ENCODE data around the gene GALNS.
A peak's percentile ranks its signal among the peaks of the same experiment; 100 is the strongest.
"Not testable (repeated sequence)": the region's sequence is repeated elsewhere in the genome, so short reads cannot be mapped to it uniquely, and the experiment has no call there.

GALNS gene, protein sequence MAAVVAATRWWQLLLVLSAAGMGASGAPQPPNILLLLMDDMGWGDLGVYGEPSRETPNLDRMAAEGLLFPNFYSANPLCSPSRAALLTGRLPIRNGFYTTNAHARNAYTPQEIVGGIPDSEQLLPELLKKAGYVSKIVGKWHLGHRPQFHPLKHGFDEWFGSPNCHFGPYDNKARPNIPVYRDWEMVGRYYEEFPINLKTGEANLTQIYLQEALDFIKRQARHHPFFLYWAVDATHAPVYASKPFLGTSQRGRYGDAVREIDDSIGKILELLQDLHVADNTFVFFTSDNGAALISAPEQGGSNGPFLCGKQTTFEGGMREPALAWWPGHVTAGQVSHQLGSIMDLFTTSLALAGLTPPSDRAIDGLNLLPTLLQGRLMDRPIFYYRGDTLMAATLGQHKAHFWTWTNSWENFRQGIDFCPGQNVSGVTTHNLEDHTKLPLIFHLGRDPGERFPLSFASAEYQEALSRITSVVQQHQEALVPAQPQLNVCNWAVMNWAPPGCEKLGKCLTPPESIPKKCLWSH

DNA sequence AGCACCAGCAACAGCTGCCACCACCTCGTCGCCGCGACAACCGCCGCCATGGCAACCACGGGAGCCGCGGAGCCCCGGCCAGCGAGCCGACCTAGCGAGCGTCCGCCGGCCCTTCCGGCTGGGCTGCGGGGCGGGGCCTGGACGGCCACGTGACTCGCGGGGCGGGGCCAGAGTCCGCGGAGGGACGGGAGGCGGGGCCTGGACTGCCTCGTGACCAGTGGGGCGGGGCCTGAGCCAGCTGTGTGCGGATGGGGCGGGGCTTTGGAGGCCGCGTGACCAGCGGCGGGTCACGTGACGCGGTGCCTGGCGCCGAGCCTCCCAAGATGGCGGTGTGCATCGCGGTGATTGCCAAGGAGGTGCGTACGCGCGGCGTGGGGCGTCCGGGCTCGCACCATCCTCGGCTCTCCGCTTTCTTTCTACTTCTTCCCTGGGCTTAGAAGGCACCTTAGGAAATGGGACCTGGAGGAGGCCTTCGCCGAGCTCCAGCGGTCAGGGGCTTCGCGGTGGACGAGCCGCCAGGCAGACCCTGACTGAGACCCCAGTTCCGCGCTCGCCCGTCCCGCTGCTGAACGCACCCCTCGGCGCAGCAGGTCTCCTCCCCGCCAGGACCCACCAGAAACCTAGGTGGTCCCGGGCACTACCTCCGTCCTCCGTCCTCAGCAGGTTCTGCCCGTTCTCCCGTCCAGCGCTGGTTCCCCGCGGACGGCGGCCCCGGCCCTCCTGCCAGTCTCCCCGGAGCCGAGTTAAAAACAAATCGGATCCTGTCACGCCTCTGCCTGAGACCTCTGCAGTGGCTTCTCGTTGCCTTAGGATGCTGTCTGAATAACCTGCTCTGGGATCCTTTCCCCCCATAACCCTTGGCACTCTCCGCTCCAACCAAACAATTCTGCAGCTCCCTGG is at the start of gene GALNS, which contains the start of gene TRAPPC2L:
GALNS (minus strand) TSS at position 120 of the 900 bp plus-strand sequence; CDS start at position 50, 70 bp downstream.
TRAPPC2L (plus strand) TSS at position 300 of the 900 bp plus-strand sequence; CDS start at position 324, 24 bp downstream.
- DNase-seq (ENCODE audit: low read depth in 1 of 2, low spot score in 1 of 2) = peak; percentile 99

GRCh38 chr16:88906020-88906419 is 49.3 kb upstream of the GALNS start:
- no peak for DNase-seq (ENCODE audit: low read depth in 1 of 2, low spot score in 1 of 2)

GRCh38 chr16:88905563-88905962 is 48.8 kb upstream of the GALNS start:
- DNase-seq (ENCODE audit: low read depth in 1 of 2, low spot score in 1 of 2) = no peak

DNA sequence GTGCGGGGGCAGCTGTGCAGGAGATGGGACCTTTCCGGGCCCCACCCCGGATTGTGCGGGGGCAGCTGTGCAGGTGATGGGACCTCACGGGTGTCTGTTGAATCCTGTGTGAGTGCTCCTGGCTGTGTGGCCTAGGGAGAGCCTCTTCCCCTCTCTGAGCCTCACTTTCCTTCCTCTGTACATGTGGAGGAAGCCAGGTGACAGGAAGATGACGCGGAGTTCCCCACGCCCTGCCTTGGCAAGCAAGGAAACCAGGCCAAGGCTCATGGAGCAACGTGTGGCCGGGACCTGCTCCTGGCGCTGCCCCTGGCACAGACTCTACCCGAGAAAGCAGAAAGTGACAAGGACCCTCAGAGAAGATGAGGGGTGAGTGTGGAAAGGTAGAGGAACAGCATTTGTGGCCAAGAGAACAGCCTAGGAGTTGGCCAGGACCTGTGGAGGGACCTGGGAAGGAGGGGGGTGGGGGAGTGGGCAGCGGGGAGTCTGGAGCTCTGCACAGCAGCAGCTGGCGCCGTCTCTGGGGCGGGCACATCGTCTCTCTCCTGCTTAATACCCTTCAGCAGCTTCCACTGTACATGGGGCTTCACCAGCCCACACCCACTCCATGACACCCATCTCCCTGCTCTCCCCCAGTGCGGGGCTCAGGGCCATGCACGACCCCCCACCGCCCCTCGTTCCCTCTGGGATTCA is 48.1 kb upstream of the GALNS start:
- no peak for DNase-seq (ENCODE audit: low read depth in 1 of 2, low spot score in 1 of 2)

DNA sequence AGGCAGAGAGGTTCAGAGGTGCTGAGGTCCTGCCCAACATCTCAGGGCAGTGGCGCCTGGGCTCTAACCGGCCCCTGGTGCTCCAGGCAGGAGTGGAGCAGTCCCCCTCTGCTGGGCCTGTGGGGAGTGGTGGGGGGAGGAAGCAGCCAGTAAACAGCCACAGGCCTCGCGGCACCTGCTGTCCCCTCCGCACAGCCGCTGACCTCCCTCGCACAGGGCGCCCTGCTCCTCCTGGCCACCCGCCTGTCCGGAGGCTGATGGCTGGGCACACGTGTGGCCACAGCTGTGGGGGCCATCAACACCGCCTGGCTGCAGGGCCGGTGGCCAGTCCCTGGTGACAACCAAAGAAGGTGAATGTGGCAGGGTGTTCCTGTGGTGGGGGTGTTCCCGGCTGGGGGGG is 46.5 kb upstream of the GALNS start:
- DNase-seq (ENCODE audit: low read depth in 1 of 2, low spot score in 1 of 2) = no peak

DNA sequence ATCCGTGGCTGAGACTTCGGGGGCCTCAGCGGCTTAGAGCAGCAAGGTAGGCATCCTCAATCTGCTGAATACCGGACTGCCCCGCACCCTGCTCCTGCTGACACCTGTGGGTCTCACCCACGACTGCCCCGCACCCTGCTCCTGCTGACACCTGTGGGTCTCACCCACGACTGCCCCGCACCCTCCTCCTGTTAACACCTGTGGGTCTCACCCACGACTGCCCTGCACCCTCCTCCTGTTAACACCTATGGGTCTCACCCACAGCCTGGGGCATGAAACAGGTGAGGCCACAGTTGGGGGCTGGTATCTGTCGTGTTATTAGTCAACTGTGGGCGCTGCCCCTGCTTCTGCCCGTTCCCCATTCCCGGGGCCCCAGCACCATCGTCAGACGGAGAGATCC is 46.0 kb upstream of the GALNS start:
- DNase-seq (ENCODE audit: low read depth in 1 of 2, low spot score in 1 of 2) = no peak

DNA sequence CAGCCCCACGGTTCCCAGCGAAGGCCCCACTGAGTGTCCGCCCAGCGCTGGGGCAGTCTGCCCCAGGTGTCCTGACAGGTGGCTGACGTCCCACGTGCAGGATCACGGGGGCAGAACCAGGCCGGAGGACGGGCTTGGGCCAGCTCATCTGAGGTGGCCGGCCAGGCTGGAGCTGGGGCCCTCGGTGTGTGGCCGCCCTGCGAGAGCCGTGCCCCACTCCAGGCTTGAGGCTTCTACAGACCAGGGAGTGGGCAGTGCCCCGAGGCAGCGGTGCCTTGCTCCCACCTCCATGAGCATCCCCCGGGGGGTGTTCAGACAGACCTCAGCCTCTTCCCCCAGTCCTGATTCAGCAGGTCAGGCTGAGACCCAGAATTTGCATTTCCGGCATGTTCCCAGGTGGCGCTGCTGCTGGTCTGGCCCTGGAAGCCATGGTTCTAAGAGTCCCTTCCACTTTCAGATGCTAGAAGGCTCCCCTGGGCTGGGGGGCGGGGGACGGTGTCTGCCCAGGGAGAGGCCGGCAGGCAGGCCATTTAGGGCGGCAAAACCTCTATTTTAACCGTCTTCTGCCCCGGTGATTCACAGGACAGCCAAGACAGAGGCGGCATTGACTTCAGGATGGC is 45.1 kb upstream of the GALNS start:
- DNase-seq (ENCODE audit: low read depth in 1 of 2, low spot score in 1 of 2) = no peak

- DNase-seq (ENCODE audit: low read depth in 1 of 2, low spot score in 1 of 2) = no peak
Observed at GRCh38 chr16:88900662-88901052, 43.9 kb upstream of the GALNS start.

DNA sequence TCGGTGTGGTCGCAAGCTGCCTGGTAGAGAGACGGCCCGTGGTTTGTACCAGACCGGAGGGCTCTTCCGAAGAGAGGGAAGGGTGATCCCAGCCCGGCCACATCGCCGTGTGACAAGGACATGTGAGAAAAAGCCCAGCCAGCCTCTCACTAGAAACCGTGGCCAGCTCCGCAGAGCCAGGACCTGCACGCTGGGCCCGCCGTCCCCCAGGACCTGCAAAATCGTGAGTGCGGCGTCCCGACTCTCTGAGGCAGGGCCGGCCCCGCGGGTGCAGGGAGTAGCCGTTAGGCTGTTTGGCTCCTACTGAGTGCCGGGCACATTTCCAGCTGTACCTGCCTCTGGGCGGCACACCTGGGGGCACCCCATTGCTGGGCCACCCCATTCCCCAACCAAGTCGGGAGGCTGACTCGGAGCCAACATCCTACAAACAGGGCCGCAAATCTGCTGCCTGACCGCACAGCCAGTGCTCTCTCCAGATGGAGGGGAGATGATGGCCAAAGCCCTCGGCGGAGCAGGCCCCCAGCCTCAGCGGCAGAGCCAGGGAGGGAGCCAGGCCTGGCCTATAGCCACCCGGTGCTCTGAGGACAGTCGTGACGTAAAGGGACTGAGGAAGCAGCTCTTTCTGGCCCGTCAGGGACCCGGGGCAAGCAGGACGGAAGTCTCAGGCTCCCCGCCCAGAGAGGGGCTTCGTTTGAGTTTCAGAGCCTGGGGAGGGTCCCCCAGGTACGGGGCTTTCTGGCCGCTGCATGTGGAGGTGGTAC is 43.3 kb upstream of the GALNS start:
- no peak for DNase-seq (ENCODE audit: low read depth in 1 of 2, low spot score in 1 of 2)

GRCh38 chr16:88897696-88898425 is 41.1 kb upstream of the GALNS start:
- DNase-seq (ENCODE audit: low read depth in 1 of 2, low spot score in 1 of 2) = no peak

- no peak for DNase-seq (ENCODE audit: low read depth in 1 of 2, low spot score in 1 of 2)
Observed at GRCh38 chr16:88896238-88897070, 39.7 kb upstream of the GALNS start.

GRCh38 chr16:88895335-88895734 is 38.6 kb upstream of the GALNS start:
- no peak for DNase-seq (ENCODE audit: low read depth in 1 of 2, low spot score in 1 of 2)

DNA sequence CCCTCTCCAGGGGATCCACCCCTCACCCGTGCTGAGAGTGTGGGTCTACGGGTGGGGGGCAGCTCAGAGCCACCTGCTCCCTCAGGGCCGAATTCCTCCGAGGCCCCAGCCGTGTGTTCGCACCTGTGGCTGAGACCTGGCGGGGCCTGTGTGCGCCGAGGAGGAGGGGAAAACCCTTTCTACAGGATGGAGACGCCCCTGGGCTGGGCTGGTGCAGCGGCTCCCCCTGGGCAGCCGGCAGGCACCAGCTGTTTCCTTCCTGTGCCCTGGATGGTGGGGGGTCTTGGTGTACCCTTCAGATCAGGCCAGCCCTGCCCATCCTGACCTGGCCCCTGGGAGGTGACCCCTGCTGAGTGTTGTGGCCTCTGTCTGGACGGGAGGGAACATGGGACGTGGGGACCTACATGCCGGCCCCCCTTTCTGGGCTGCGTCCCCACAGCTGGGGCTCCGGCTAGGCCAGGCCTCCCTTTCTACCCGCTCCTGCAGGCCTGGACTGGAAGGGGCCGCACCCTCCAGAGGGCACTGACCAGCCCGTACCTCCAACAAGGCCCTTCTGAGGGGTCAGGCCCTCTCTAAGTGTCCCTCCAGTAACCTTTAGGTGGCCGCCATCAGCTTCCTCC is 38.0 kb upstream of the GALNS start:
- no peak for DNase-seq (ENCODE audit: low read depth in 1 of 2, low spot score in 1 of 2)

GRCh38 chr16:88894266-88894665 is 37.5 kb upstream of the GALNS start:
- DNase-seq (ENCODE audit: low read depth in 1 of 2, low spot score in 1 of 2) = not testable (repeated sequence)

DNA sequence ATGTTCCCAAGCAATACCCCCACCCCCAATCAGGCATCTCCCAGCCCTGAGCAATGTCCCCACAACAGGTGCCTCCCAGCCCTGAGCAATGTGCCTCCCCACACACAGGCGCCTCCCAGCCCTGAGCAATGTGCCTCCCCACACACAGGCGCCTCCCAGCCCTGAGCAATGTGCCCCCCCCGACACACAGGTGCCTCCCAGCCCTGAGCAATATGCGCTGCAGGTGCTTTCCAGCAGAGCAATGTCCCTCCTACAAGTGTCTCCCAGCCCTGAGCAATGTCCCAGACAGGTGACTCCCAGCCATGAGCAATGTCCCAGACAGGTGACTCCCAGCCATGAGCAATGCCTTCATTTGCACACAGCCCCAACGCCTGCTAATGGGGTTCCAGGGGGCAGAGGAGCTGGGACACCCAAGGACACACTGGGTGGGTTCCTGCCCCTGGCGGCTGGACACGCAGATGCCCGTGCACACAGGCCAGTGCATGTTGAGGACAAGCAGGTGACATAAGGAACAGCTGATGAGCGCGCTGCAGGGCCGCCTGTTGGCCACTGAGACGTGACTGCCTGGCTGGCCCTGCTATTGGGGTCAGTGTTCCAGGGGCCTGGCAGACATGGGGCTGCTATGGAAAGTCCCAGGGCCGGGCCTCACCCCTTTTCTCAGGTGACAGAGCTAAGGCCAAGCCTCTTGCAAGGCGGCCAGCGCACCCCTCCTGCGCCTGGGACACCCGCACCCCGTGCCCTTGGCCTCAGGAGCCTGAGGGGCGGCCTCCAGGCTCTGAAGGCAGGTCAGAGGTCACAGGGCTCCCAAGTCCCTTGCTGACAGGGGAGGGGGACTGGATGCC is 36.6 kb upstream of the GALNS start:
- DNase-seq (ENCODE audit: low read depth in 1 of 2, low spot score in 1 of 2) = no peak

DNA sequence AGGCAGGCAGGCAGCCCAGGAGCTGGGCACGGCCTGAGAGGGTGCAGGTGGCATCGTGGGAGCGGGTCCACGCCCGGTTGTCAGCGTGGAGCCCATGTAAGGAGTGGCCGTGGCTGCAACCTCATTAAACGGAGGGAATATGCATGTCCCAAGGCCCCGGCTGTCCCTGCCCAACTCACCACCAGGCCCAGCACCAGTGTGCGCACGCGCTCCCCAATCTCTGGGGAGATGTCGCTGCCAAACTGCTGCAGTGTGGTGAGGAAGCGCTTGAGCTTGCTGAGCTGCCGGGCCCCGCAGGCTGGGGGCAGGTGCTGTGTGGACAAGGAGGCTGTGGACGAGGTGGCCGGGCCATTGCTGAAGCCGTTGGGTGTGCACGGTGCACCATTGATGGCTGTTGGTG is 35.3 kb upstream of the GALNS start:
- no peak for DNase-seq (ENCODE audit: low read depth in 1 of 2, low spot score in 1 of 2)

GRCh38 chr16:88891083-88891482 is 34.3 kb upstream of the GALNS start:
- no peak for DNase-seq (ENCODE audit: low read depth in 1 of 2, low spot score in 1 of 2)

Measured in activated T-helper 1 cell treated with anti-CD3 and anti-CD28 coated beads, Interleukin-2, amount 50 U/mL, for 16 hours (primary cell).